Fibroblast of the aortic adventitia (primary cell): Measurements from ENCODE around the gene INTS11. TPM values are rescaled to one million over a fixed set of nuclear protein-coding genes. Genes with fewer than 3 reads are reported as not detected.

ENCODE experiments used
- DNase-seq: peaks from one replicate; pipeline ENCODE4 v3.0.0-alpha.2; 2010; ENCODE audit warnings: low read depth
- H3K4me3 ChIP-seq: 2 replicates; pipeline ENCODE4 v1.5.1; 2011; ENCODE audit warnings: low read depth, mild to moderate bottlenecking, control low read depth, low read length, moderate library complexity
- CTCF ChIP-seq: IDR thresholded peaks from 2 replicates; pipeline ENCODE4 v1.5.1; 2011; ENCODE audit warnings: mild to moderate bottlenecking, low read length, control low read depth, inconsistent platforms; ENCODE audit not compliant: insufficient read depth
- total RNA-seq: library from RNA; depleted of rRNA; stranded (reverse); fragments of >200 nt; gene quantifications from 2 replicates; pipeline ENCODE4 v1.2.3, GENCODE V29; 2012; ENCODE audit warnings: low replicate concordance

The INTS11 gene
- total RNA-seq, 1 donor = 53.1 TPM

- DNase-seq = no peak
- peak overlapping the region; percentile 25 for H3K4me3 ChIP-seq
- TF ChIP-seq CTCF = no peak
Measured at GRCh38 chr1:1361233-1361981, 36.9 kb upstream of the INTS11 start.

- DNase-seq = peak; percentile 94
- H3K4me3 ChIP-seq = peak overlapping the region; percentile 1
- no peak for TF ChIP-seq CTCF
Measured at GRCh38 chr1:1360506-1361169, 36.2 kb upstream of the INTS11 start.

- DNase-seq = peak; percentile 87
- TF ChIP-seq CTCF = no peak
- peak overlapping the region; percentile 50 for H3K4me3 ChIP-seq
Measured at GRCh38 chr1:1359664-1360468, 35.4 kb upstream of the INTS11 start.

GRCh38 chr1:1359308-1359663 is 34.8 kb upstream of the INTS11 start:
- peak; percentile 84 for DNase-seq
- H3K4me3 ChIP-seq = peak overlapping the region; percentile 88
- no peak for TF ChIP-seq CTCF

- DNase-seq = peak; percentile 96
- TF ChIP-seq CTCF = no peak
- peak within 1 kb of the TSS; percentile 88 for H3K4me3 ChIP-seq
Measured at GRCh38 chr1:1358433-1359271, 34.2 kb upstream of the INTS11 start, which contains the start of gene MXRA8. MXRA8 (minus strand) TSS chr1:1358555; CDS start chr1:1358504, 51 bp downstream.

GRCh38 chr1:1357871-1358432 is 33.5 kb upstream of the INTS11 start:
- H3K4me3 ChIP-seq = peak overlapping the region; percentile 88
- no peak for TF ChIP-seq CTCF
- no peak for DNase-seq
